Measurements from ENCODE around the gene SLC16A14. TPM values are rescaled to one million over a fixed set of nuclear protein-coding genes. Genes with fewer than 3 reads are reported as not detected.

SLC16A14 gene
- total and polyA plus RNA-seq, 2 experiments from 2014 or later, result 1.1 to 2.7 TPM

- TF ChIP-seq ZNF462 (CRISPR knock-in tag; IDR thresholded peaks at IDR 0.05) (no peak), ZNF114 (CRISPR knock-in tag; IDR thresholded peaks at IDR 0.05) (no peak), POLR2AphosphoS5 (IDR thresholded peaks at IDR 0.05; ENCODE audit: low read depth) (no peak), ZNF331 (CRISPR knock-in tag; IDR thresholded peaks at IDR 0.05; ENCODE audit: low read depth) (no peak), CREB1 (CRISPR knock-in tag; IDR thresholded peaks at IDR 0.05; ENCODE audit: low read depth) (no peak), EZH2 (IDR thresholded peaks at IDR 0.05; ENCODE audit: low read depth, unreplicated experiment) (no peak), JUNB (IDR thresholded peaks at IDR 0.05; ENCODE audit: unreplicated experiment) (no peak), REST (IDR thresholded peaks at IDR 0.05; ENCODE audit: unreplicated experiment) (no peak), NANOG (IDR thresholded peaks at IDR 0.05; ENCODE audit: borderline replicate concordance) (no peak)
Observed at GRCh38 chr2:230012267-230012884, 56.3 kb downstream of the SLC16A14 start (continued).
